ENCODE results near the gene MCU.
A peak's percentile ranks its signal among the peaks of the same experiment; 100 is the strongest.
"Not testable (repeated sequence)": the region's sequence is repeated elsewhere in the genome, so short reads cannot be mapped to it uniquely, and the experiment has no call there.

Gene MCU, protein sequence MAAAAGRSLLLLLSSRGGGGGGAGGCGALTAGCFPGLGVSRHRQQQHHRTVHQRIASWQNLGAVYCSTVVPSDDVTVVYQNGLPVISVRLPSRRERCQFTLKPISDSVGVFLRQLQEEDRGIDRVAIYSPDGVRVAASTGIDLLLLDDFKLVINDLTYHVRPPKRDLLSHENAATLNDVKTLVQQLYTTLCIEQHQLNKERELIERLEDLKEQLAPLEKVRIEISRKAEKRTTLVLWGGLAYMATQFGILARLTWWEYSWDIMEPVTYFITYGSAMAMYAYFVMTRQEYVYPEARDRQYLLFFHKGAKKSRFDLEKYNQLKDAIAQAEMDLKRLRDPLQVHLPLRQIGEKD

DNA sequence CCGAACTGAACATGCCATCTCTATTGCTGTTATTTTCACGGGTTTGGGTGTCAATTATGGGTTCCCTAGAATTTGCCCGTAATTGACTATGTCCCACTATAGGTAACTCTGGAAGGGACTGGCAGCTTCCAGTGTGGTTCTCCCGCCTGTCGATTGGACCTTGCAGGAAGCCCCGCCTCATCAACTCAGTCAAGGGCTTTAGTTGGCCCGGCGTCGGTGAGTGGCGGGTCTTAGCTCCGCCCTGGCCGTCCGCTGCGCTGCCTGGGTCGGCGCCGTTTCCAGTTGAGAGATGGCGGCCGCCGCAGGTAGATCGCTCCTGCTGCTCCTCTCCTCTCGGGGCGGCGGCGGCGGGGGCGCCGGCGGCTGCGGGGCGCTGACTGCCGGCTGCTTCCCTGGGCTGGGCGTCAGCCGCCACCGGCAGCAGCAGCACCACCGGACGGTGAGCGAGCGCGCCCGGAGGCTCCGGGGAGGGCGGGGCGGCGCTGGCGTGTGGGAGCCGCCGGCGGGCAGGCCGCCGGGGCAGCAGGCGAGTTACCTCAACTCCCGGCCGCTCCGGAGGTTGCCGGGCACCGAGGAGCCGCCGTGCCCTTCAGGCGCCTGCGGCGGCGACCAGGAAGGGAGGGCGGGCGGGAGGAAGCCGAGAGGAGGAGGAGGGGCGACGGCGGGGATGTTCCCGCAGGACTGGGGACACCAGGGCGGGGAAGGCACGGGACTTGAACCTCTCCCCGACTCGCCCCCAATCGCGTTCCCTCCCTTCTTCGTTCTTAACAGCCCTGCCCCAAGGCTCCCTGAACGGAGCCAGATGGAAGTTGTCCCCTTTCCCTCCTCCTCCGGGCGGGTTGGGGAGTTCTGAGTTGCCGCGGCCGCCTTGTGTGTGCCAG lies at the start of gene MCU:
Gene MCU, plus strand, starts transcription at position 281 of the 881 bp plus-strand sequence. Its CDS starts 9 bp downstream, at position 290.
- peak; percentile 94 for DNase-seq

DNA sequence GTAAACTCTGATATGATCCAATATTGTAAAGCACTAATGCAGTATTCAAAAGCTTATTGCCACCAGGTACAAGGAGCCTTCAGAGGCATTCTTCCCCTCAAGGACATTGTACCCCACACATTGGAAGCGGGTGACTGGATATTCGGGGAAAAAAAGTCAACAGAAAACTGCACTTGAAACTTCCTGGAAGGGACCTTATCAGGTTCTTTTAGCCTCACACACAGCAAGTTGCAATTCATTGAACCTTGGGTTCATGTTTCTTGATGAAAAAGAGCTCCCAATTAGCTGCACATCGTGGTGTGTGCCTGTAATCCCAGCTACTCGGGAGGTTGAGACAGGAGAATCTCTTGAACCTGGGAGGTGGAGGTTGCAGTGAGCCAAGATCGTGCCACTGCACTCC lies 49.6 kb upstream of the MCU start:
- no peak for DNase-seq

DNA sequence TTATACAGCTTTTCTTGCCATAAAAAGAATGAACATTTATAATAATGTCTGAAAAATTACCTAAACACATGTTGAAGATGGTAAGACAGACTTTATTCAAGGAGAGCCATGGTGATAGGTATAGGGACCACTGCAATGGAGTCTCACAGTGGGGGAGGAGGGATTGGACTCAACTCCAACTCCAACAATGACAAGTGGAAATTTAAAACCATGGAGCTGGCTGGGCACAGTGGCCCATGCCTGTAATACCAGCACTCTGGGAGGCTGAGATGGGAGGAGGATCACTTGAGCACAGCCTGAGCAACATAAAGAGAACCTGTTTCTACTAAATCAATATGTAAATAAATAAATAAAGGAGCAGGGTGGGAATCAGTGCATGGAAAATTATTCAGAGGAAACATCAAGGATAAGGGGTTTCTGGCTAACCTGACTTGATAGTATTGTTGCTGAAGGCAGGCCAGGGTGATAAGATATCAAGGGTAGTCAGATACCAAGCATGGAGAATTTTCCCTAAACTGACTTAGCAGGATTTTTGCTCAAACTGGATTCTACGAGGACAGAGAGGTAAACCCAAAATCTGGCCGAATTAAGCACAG lies 46.6 kb upstream of the MCU start:
- DNase-seq = no peak

DNA sequence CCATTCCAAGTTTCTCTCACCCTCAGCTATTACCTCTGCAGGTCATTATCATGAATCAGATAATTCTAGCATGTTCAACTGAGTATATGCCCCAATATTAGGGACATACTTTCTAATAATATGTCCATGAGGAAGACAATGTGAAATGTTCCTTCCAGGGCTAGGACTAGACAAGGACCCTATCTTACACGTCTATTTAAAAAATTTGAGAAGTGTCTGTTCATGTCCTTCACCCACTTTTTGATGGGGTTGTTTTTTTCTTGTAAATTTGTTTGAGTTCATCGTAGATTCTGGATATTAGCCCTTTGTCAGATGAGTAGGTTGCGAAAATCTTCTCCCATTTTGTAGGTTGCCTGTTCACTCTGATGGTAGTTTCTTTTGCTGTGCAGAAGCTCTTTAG lies 45.0 kb upstream of the MCU start:
- not testable (repeated sequence) for DNase-seq

DNA sequence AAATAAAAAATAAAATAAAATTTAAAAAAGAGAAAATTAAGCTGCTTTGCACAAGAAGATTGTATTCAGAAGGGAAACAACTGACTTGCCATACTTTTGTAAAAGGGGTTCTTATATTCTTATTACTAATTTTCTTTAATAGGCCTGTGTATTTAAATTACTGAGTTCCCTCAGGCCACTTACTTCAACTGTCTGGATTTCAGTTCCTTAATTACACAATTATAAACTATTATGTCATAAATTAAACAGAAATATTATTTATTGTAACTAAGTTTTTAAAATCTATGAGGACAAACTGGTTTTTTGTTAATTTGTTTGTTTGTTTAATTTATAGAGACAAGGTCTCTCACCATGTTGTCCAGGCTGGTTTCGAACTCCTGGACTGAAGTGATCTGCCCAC lies 43.6 kb upstream of the MCU start:
- no peak for DNase-seq

DNA sequence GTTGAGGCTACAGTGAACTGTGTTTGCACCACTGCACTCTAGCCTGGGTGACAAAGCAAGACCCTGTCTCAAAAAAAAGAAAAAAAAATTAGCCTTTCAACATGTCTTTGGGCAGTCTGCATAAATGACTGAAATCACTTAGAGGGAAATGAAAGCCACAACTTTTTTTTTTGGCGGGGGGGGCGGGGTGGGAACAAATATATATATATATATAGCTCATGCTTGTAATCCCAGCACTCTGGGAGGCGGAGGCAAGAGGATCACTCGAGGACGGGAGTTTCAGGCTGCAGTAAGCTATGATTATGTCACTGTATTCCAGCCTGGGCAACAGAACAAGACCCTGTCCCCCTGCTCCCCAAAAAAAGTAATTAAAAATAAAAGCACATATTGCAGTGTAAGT lies 42.7 kb upstream of the MCU start:
- no peak for DNase-seq

DNA sequence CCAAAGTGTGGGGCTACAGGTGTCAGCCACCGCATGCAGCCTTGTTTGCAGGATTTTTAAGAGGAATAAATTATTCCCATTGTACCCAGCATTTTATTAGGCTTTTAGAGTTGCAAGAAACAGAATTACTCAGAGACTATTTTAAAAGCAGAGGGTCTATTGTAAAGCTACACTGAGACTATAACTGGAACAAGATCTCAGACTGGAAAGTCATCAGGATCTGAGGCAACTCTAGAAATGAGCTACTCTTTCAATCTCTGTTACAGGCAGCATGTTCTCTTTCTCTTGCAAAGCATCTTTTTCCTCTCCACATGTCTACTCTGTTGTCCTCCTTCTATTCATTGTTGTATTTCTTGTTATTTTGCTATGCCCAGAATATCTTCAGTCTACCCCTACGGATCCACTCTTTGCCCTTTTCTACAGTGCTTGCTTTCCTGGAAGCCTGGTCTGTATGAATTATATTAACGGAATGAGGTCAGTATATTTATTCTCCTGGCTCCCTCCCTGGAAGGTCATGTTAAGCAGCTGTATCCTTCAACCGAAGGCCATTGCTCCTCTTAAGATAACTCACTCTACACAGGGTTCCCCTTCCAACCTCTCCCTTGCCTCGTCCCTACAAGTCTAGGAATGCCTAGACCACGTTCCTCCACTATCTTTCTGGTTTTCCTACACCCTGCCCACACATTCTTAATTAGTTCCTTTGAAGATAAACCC lies 38.4 kb upstream of the MCU start:
- DNase-seq = no peak

DNA sequence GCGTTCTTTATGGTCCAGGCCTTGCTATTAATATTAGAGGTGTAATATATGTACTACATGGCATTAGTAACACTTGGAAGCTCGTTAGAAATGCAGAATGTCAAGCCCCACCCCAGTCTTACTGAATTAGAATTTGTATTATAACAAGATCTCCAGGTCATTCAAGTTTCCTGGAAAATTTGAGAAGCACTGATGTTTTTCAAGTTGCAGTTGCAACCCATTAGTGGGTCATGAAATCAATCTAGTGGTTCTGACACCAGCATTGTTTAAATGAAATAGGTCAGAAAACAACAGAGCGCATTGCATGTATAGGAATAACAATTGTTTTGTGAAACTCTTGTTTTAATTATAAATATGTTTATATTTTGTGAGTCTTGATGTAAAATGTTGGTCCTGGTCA lies 37.2 kb upstream of the MCU start:
- no peak for DNase-seq

DNA sequence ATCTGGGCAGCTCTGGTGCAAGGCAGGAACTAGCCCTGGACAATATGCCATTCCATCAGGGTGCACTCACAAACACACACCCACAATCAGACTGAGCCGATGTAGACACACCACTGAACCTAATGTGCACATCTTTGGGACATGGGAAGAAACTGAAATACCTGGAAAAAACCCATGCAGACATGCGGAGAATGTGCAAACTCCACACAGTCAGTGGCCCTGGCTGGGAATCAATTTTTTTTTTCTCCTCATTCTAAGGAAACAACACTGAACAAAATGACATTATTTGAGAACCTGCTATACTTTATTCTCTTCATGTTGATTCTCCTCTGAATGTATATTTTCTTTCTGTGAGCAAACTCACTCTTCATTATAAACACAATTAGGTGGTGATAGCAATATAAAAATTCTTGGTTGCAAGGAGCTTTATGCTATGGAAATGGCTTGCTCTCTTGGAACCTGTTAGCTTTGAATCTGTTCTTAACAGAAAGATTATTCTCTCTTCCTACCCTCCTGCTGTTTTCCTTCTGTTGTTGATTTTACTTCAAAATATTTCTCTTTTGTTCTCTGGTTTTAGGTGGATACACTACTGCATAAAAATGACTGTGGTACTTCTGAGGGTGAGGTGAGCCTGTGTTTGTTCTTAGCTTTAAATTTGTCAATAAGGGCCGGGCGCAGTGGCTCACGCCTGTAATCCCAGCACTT lies 33.1 kb upstream of the MCU start:
- no peak for DNase-seq

DNA sequence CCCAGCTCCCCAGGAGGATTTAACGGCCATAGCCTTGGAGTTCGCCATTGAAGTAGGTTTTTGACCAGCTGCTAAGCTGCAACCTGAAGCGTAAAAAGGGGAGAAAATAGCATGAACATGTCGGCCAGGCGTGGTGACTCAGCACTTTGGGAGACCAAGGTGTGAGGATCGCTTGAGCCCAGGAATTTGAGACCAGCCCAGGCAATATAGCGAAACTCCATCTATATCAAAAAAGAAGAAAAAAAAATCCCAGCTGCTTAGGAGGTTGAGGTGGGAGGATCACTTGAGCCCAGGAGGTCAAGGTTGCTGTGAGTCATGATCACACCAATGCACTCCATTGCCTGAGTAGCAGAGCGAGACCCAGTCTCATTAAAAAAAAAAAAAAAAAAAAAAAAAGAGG lies 32.2 kb upstream of the MCU start:
- no peak for DNase-seq

DNA sequence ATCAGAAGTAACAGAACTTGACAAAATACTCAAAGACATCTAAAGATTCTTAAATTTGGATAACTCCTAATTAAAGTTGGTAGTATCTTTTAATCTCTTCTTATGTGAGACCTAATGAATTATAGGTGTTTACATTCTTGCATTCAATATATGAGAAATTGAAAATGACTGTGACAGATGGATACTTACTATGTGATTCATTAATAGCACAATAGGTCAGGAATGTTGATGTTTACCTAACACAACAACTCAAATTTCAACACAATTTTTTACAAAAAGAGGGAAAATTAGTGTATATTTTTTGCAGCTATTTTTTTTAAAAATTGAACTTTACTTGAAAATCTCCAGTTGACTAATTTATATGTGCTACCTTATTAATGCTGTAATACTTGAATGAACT lies 31.7 kb upstream of the MCU start:
- DNase-seq = no peak

DNA sequence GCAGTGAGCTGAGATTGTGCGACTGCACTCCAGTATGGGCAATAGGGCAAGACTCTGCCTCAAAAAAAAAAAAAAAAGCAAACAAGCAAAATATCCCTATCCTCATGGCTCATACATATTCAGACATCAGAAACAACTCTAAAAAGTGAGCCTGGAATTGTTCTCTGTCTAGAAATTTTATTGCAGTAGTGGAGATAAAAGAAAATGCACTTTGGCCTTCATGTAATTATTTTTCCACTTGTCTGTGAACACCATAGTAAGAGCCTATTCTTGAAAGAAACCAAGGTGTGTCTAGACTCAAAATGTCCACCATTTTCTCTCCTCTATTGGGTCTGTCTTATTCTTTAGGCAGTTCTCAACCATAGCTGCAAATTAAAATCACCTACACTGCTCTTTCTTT lies 30.5 kb upstream of the MCU start:
- no peak for DNase-seq

DNA sequence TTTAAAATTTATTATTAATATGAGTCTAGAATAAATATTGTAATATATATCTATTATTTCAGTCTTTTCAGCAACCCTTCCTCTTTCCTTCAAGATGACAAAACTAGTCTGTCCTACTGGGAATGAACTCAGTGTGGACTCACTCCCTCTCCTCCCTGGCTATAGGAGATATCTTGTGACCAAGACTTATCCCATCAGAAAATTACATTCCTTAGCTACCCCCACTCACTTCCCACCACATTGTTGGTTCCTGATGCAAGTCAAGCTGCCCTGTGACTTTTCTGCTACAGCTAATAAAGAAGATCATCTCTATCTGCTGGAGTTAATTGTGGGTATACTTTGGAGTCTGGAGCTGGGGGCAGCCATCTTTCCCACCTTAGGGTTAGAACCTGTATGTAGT lies 28.0 kb upstream of the MCU start:
- no peak for DNase-seq

DNA sequence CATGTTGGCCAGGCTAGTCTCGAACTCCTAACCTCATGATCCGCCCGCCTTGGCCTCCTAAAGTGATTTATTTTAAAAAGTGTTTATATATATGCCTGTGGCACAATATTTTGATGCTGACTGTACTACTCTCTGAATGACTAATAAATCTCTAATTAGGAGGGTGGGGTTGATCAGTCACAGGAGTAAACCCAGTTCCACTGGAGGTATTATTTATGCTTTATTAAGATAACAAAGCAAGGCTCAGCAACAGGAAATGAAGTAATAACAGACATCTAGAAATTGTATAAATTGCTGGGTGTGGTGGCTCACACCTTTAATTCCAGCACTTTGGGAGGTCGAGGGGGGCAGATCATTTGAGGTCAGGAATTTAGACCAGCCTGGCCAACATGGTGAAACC lies 26.0 kb upstream of the MCU start:
- DNase-seq = no peak

DNA sequence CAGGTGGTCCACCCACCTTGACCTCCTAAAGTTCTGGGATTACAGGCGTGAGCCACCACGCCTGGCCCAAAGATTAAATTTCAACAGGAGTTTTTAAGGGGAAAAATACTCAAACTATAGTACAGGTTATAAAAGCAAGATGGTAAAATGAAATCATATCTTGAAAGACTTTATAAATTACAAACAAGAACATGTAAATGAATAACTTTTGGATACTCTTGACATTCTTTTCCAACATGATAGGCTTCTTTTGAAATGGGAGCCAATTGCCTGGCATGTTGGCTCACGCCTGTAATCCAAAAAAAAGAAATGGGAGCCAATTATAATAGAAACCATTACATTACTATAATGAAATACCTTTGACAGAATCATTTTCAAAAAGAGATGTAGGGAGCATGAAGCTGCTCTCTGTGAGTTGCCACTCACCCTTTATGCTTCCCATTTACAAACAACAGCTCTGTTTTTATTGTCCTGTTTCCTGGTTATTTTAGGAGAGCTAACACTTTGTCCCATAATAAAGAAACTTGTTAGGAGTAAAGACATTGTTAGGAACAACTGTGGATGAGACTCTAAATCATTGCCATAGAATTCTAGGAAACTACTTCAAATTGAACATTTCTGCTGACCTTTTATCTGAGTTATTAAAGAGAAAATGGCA lies 24.6 kb upstream of the MCU start:
- DNase-seq = no peak

DNA sequence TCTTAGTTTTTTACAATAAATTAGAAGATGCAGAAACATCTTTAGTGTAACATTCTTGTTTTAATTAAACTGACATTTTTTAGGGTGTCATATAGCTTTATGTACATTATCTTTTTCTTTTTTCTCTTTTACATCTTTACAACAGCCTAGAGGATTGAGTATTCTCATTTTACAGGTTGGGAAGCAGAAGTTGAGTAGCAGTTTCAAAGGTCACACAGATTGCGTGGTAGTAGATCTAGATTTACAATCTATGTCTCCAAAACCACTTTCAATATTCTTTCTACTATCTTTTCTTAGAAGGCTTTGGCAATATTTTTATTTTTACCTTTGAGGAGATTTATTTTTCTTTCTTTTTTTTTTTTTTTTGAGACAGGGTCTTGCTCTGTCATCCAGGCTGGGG lies 18.7 kb upstream of the MCU start:
- no peak for DNase-seq

DNA sequence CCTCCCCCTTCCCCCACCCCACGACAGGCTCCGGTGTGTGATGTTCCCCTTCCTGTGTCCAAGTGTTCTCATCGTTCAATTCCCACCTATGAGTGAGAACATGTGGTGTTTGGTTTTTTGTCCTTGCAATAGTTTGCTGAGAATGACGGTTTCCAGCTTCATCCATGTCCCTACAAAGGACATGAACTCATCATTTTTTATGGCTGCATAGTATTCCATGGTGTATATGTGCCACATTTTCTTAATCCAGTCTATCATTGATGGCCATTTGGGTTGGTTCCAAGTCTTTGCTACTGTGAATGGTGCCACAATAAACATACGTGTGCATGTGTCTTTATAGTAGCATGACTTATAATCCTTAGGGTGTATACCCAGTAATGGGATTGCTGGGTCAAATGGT lies 17.8 kb upstream of the MCU start:
- not testable (repeated sequence) for DNase-seq

DNA sequence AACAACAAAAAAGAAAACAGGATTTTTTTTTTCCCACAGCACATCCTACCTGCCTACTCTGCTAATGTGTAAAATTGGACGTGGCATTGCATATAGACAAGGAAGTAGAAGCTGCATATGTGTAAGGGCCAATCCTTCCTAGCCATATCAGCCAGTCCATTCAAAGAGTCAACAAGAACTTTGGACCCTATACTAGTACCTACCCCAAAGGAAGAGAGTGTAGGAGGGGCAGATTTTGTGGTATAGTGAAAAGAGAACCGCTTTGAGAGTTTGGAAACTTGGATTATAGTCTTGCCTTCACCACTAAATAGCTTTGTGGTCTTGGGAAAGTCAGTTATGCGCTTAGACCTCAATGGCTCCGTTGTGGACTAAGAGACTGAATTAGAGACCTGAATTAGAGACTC lies 12.1 kb upstream of the MCU start:
- no peak for DNase-seq

DNA sequence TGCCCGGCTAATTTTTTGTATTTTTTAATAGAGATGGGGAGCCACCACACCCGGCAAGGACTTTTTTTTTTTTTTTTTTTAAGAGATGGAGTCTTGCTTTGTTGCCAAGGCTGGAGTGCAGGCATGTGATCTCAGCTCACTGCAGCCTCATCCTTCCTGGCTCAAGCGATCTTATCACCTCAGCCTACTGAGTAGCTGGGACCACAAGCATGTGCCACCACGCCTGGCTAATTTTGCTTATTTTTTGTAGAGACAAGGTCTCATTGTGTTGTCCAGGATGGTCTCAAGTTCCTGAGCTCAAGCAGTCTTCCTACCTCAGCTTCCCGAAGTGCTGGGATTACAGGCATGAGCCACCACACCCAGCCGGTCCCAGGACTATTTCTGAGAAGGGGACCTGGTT lies 9.3 kb upstream of the MCU start:
- no peak for DNase-seq

DNA sequence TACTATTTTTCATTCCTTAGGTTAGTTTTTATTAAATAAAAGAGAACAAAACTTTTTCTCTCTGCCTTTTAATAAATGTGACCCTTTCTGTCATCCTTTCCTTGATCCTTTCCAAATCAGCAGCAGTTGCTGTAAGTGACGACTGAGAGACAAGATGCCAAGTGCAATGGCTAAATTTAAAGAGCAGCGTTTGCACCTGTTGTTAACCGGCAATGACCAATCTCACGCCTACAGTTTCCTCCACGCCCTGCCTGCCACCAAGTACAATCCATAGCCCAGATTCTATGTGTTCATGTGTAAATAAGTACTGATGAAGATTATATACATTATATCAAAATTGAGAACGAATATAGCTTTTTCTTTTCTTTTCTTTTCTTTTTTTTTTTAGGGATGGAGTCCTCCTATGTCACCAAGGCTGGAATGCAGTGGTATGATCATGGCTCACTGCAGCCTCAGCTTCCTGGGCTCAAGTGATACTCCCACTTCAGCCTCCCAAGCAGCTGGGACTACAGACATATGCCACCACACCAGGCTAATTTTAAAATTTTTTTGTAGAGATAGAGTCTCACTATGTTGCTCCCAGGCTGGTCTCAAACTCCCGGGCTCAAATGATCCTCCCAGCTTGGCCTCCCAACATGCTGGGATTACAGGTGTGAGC lies 6.5 kb upstream of the MCU start:
- DNase-seq = no peak

DNA sequence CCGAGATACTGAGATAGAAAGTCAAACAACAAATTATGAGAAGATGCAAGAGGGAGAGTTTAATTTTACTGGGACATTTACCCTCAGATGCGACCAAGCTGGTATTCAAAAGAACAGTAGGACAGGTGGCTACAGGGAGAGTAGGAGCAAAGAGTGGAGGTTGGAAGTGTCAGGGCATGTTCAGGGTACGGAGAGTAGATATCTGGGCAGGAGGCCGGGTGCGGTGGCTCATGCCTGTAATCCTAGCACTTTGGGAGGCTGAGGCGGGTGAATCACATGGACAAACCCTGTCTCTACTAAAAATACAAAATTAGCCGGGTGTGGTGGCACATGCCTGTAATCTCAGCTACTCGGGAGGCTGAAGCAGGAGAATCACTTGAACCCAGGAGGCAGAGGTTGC lies 5.5 kb upstream of the MCU start:
- not testable (repeated sequence) for DNase-seq

DNA sequence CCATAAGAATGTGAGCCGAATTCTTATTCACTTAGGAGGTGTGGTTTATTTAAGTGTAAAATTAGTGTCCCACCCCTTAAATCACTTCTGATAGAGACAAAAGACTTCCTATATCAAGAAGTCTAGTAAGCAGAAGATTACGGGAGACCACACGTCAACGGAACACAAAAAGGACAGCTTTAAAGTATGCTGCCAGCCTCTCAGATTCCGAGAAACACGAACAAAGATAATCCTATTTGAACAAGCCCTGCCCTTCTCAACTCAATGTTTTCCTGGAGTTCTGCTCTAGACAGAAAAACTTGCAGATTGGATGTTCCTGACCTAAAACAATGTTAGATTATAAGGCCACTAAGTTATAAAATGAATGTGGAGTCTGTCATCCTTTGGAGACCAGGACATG lies 4.9 kb upstream of the MCU start:
- DNase-seq = no peak
